ENCODE data around the gene TAS1R3. TPM values are rescaled to one million over a fixed set of nuclear protein-coding genes. Genes with fewer than 3 reads are reported as not detected.

Gene TAS1R3
- total RNA-seq, 2 experiments from 2014 or later: 0.10 TPM; not detected in 1

- H3K36me3 Mint-ChIP-seq: peaks cover 3% of the 10 kb centered on the region
- H3K27ac Mint-ChIP-seq: no peak overlapping the region
- no peaks in the 10 kb centered on the region for H3K27me3 Mint-ChIP-seq
- H3K9me3 Mint-ChIP-seq: no peaks in the 10 kb centered on the region
- intact Hi-C loops (cut with micrococcal nuclease): loop anchor here (5.0 kb wide), 4 partner anchors 35 to 190 kb away; partner anchors contain the start of genes AURKAIP1, C1orf159 and UBE2J2
- POLR2A ChIA-PET: no interaction called here
- DNase-seq: peak; percentile 29
- CTCF ChIA-PET: interaction anchor here (0.9 kb wide), 2 partner anchors 86 to 185 kb away, joined by 3 to 4 read pairs; no protein-coding TSS in a partner anchor
- H3K4me1 Mint-ChIP-seq (ENCODE audit: low read depth): peaks cover 29% of the 10 kb centered on the region
- H3K4me3 Mint-ChIP-seq: peak overlapping the region; percentile 81
Observed at GRCh38 chr1:1307261-1307922, 23.7 kb upstream of the TAS1R3 start.

GRCh38 chr1:1307923-1308755, 22.9 kb upstream of the TAS1R3 start, which contains the start of the genes ACAP3 and PUSL1:
Gene ACAP3 (minus strand): TSS chr1:1307930. CDS start chr1:1307815, 115 bp downstream.
Gene PUSL1 (plus strand): TSS chr1:1308597. CDS start chr1:1308644, 47 bp downstream.
- intact Hi-C loops (cut with micrococcal nuclease): loop anchor here (1.0 to 5.0 kb wide), 7 partner anchors 36 to 275 kb away; partner anchors contain the start of genes AURKAIP1, B3GALT6, C1orf159 and DVL1
- peak within 1 kb of the TSS; percentile 82 for H3K27ac Mint-ChIP-seq
- ChIA-PET POLR2A (no interaction called here), CTCF (no interaction called here)
- H3K36me3 Mint-ChIP-seq: peaks cover 3% of the 10 kb centered on the region
- peak within 1 kb of the TSS; percentile 81 for H3K4me3 Mint-ChIP-seq
- peak; percentile 91 for DNase-seq
- peaks cover 29% of the 10 kb centered on the region for H3K4me1 Mint-ChIP-seq (ENCODE audit: low read depth)
- H3K27me3 Mint-ChIP-seq: no peaks in the 10 kb centered on the region
- no peaks in the 10 kb centered on the region for H3K9me3 Mint-ChIP-seq

- CTCF ChIA-PET: interaction anchor here (1.1 to 1.3 kb wide), 2 partner anchors 186 to 324 kb away, joined by 4 read pairs; no protein-coding TSS in a partner anchor
Observed at GRCh38 chr1:1308756-1309250, 22.3 kb upstream of the TAS1R3 start.

GRCh38 chr1:1309251-1310108, 21.6 kb upstream of the TAS1R3 start:
- Mint-ChIP-seq H3K9me3 (no peaks in the 10 kb centered on the region), H3K36me3 (peaks cover 9% of the 10 kb centered on the region), H3K27ac (peak overlapping the region; percentile 5), H3K4me1 (ENCODE audit: low read depth) (peaks cover 29% of the 10 kb centered on the region), H3K4me3 (peak overlapping the region; percentile 75), H3K27me3 (no peaks in the 10 kb centered on the region)
- CTCF ChIA-PET: interaction anchor here (0.9 to 1.3 kb wide), 3 partner anchors 66 to 325 kb away, joined by 4 read pairs; partner anchors contain the start of gene AURKAIP1
- POLR2A ChIA-PET: interaction anchor here (0.6 kb wide), 1 partner anchor 81 kb away, joined by 3 read pairs; no protein-coding TSS in a partner anchor
- peak; percentile 36 for DNase-seq
- intact Hi-C loops (cut with micrococcal nuclease): loop anchor here (5.0 kb wide), 4 partner anchors 37 to 192 kb away; partner anchors contain the start of genes AURKAIP1, C1orf159 and UBE2J2

More at GRCh38 chr1:1308756-1309250, 22.3 kb upstream of the TAS1R3 start:
- intact Hi-C loops (cut with micrococcal nuclease): loop anchor here (1.0 to 5.0 kb wide), 7 partner anchors 37 to 276 kb away; partner anchors contain the start of genes AURKAIP1, B3GALT6, C1orf159 and DVL1
- H3K9me3 Mint-ChIP-seq: no peaks in the 10 kb centered on the region
- H3K4me1 Mint-ChIP-seq (ENCODE audit: low read depth): peaks cover 29% of the 10 kb centered on the region
- H3K4me3 Mint-ChIP-seq: peak overlapping the region; percentile 78
- peaks cover 8% of the 10 kb centered on the region for H3K36me3 Mint-ChIP-seq
- POLR2A ChIA-PET: interaction anchor here (0.6 kb wide), 1 partner anchor 80 kb away, joined by 3 read pairs; no protein-coding TSS in a partner anchor
- H3K27me3 Mint-ChIP-seq: no peaks in the 10 kb centered on the region
- no peak for DNase-seq
- H3K27ac Mint-ChIP-seq: peak overlapping the region; percentile 70

- no peak overlapping the region for H3K27ac Mint-ChIP-seq
- peak overlapping the region; percentile 75 for H3K4me3 Mint-ChIP-seq
- POLR2A ChIA-PET: no interaction called here
Observed at GRCh38 chr1:1310109-1310385, 21.0 kb upstream of the TAS1R3 start.

GRCh38 chr1:1310476-1311053, 20.5 kb upstream of the TAS1R3 start:
- Mint-ChIP-seq H3K27ac (no peak overlapping the region), H3K4me1 (ENCODE audit: low read depth) (peaks cover 25% of the 10 kb centered on the region), H3K4me3 (peak overlapping the region; percentile 16), H3K27me3 (no peaks in the 10 kb centered on the region), H3K9me3 (no peaks in the 10 kb centered on the region), H3K36me3 (peaks cover 11% of the 10 kb centered on the region)
- intact Hi-C loops (cut with micrococcal nuclease): no loop called here
- POLR2A ChIA-PET: no interaction called here
- CTCF ChIA-PET: interaction anchor here (0.9 kb wide), 1 partner anchor 65 kb away, joined by 4 read pairs; the partner anchor contains the start of gene AURKAIP1
- DNase-seq: no peak

More at GRCh38 chr1:1310109-1310385, 21.0 kb upstream of the TAS1R3 start:
- H3K4me1 Mint-ChIP-seq (ENCODE audit: low read depth): peaks cover 27% of the 10 kb centered on the region
- DNase-seq: no peak
- H3K36me3 Mint-ChIP-seq: peaks cover 11% of the 10 kb centered on the region
- intact Hi-C loops (cut with micrococcal nuclease): no loop called here
- H3K27me3 Mint-ChIP-seq: no peaks in the 10 kb centered on the region
- CTCF ChIA-PET: interaction anchor here (0.9 to 1.3 kb wide), 3 partner anchors 65 to 326 kb away, joined by 4 read pairs; partner anchors contain the start of gene AURKAIP1
- no peaks in the 10 kb centered on the region for H3K9me3 Mint-ChIP-seq

- H3K27ac Mint-ChIP-seq: no peak overlapping the region
- DNase-seq: no peak
- ChIA-PET CTCF (no interaction called here), POLR2A (interaction anchor here (0.9 kb wide), 1 partner anchor 19 kb away, joined by 3 read pairs; the partner anchor contains the start of gene TAS1R3)
- H3K4me3 Mint-ChIP-seq: no peak overlapping the region
- H3K36me3 Mint-ChIP-seq: peaks cover 11% of the 10 kb centered on the region
- peaks cover 17% of the 10 kb centered on the region for H3K4me1 Mint-ChIP-seq (ENCODE audit: low read depth)
- intact Hi-C loops (cut with micrococcal nuclease): no loop called here
- H3K9me3 Mint-ChIP-seq: no peaks in the 10 kb centered on the region
- no peaks in the 10 kb centered on the region for H3K27me3 Mint-ChIP-seq
Observed at GRCh38 chr1:1311107-1312104, 19.7 kb upstream of the TAS1R3 start.

- H3K36me3 Mint-ChIP-seq: peaks cover 14% of the 10 kb centered on the region
- no peak overlapping the region for H3K27ac Mint-ChIP-seq
- intact Hi-C loops (cut with micrococcal nuclease): no loop called here
- no peak for DNase-seq
- no peaks in the 10 kb centered on the region for H3K27me3 Mint-ChIP-seq
- no peaks in the 10 kb centered on the region for H3K9me3 Mint-ChIP-seq
- H3K4me3 Mint-ChIP-seq: no peak overlapping the region
- CTCF ChIA-PET: interaction anchor here (1.5 kb wide), 1 partner anchor 12 kb away, joined by 4 read pairs; no protein-coding TSS in a partner anchor
- POLR2A ChIA-PET: no interaction called here
- H3K4me1 Mint-ChIP-seq (ENCODE audit: low read depth): peaks cover 9% of the 10 kb centered on the region
Observed at GRCh38 chr1:1312450-1313314, 18.4 kb upstream of the TAS1R3 start.

GRCh38 chr1:1313500-1314236, 17.4 kb upstream of the TAS1R3 start:
- Mint-ChIP-seq H3K4me1 (ENCODE audit: low read depth) (peaks cover 9% of the 10 kb centered on the region), H3K27ac (no peak overlapping the region), H3K9me3 (no peaks in the 10 kb centered on the region), H3K27me3 (no peaks in the 10 kb centered on the region), H3K36me3 (peaks cover 14% of the 10 kb centered on the region), H3K4me3 (no peak overlapping the region)
- POLR2A ChIA-PET: no interaction called here
- intact Hi-C loops (cut with micrococcal nuclease): no loop called here
- CTCF ChIA-PET: interaction anchor here (1.5 kb wide), 1 partner anchor 13 kb away, joined by 4 read pairs; no protein-coding TSS in a partner anchor
- DNase-seq: no peak
